Activated gamma-delta T cell (primary cell): Measurements from ENCODE around the gene PNKD.

Experiments used
- DNase-seq: peaks from one replicate; lab custom pipeline; 2025; lab: John Stamatoyannopoulos, UW

PNKD gene

DNA sequence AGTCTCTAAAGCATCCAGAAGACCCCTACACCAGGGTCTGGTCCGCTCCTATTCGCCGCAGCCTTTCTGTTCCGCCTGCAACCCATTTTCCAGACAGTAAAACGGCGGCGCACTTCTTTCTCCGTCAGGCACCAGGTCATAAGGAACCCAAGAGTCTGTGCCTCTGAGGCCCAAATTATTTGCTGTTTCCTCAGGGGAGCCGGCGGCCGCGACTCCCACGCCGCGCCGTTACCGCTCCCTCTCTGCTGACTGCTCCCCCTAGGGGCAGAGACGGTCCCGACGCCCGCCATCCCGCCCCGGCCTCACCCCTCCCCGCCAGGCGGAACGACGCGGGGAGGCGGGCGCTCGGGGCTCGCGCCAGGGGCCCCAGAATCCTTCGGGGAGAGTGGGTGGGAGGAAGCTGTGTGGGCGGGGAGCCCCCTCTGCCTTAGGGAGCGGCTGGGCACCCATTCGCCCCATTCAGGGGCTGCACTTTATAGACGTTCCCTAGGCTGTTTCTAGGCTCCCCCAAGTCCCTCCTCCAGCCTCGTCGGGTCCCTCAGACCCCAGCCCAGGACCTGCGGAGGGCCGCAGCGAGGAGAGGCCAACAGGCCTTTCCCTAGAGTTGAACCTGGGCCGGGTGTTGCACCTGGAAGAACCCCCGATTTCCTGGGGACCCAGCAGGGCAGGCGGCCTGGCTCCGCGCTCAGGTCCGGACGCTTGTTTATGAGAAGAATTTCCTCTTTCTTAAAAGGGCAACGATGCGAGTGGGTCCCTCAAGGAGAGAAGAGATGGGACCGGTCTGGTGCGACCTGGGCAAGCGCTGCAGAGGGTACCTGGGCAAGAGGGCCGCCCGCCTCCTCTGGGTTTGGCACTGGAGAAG lies 125.7 kb downstream of the PNKD start:
- peak; percentile 89 for DNase-seq
